ENCODE measurements around the gene TGFB1I1. TPM values are rescaled to one million over a fixed set of nuclear protein-coding genes. Genes with fewer than 3 reads are reported as not detected.

TGFB1I1 gene
- total and polyA plus RNA-seq, 2 donors (not counting 1 experiment from before 2014, with no cell fraction given) = 0.16 to 4.0 TPM

DNA sequence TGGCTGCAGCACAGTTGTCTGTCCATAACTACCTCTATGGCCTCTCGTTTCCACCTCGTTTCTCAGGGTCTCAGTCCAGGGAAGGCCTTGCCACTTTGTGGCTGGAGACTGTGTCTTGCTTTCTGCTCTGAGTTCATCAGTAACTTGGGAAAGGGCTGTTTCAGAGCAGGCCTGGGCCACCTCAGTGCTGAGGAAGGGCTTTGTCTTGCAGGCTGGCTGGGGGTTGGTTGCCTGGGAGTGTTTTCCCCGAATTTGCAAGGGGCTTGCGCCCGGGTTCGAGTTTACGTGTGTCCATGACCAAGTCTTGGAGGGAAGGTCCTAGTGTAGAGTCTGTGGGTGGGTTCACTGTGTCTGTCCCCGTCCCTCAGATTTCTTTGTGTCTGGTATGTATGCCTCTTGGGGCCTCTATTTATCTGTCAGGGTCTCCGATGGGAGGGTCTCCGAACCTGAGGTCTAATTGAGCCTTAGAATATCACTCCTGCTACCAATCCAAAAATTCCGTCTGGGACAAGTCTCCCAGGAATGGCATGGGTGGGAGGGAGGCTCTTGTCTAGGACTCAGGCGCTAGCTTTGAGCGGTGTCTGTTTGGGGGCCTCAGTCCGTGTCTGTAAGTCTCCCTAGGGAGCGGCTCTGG, 594 bp upstream of the TGFB1I1 start:
- H4K20me1 ChIP-seq (ENCODE audit: control insufficient read depth, insufficient read depth, low read length, poor library complexity, severe bottlenecking) = no peaks in the 10 kb centered on the region
- TF ChIP-seq, protein P1, sequence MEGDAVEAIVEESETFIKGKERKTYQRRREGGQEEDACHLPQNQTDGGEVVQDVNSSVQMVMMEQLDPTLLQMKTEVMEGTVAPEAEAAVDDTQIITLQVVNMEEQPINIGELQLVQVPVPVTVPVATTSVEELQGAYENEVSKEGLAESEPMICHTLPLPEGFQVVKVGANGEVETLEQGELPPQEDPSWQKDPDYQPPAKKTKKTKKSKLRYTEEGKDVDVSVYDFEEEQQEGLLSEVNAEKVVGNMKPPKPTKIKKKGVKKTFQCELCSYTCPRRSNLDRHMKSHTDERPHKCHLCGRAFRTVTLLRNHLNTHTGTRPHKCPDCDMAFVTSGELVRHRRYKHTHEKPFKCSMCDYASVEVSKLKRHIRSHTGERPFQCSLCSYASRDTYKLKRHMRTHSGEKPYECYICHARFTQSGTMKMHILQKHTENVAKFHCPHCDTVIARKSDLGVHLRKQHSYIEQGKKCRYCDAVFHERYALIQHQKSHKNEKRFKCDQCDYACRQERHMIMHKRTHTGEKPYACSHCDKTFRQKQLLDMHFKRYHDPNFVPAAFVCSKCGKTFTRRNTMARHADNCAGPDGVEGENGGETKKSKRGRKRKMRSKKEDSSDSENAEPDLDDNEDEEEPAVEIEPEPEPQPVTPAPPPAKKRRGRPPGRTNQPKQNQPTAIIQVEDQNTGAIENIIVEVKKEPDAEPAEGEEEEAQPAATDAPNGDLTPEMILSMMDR (IDR thresholded peaks at IDR 0.05) = no peak
- TF ChIP-seq EZH2 (IDR thresholded peaks at IDR 0.05; ENCODE audit: borderline replicate concordance, insufficient read depth, low read depth, low read length, poor library complexity, severe bottlenecking) = no peak
- no peak overlapping the region for H3K27ac Mint-ChIP-seq
- H3K4me3 Mint-ChIP-seq = peak overlapping the region; percentile 61
- no peak for DNase-seq
- CTCF ChIA-PET = interaction anchor here (1.2 to 1.9 kb wide), 2 partner anchors 11 kb away, joined by 5 to 6 read pairs; no protein-coding TSS in a partner anchor
- peak overlapping the region; percentile 52 for H3K9ac ChIP-seq (ENCODE audit: low read length)
- peaks cover 32% of the 10 kb centered on the region in 2 donors for H3K4me1 ChIP-seq (ENCODE audit: control insufficient read depth in 2 of 2, insufficient read depth in 2 of 2, low read length in 2 of 2)
- peak overlapping the region; percentile 51 for H2AFZ ChIP-seq (ENCODE audit: insufficient read depth, low read depth, low read length, poor library complexity, severe bottlenecking)
- H3K27me3 ChIP-seq (replicated peaks in 1 of 4; ENCODE audit: control extremely low read depth in 1 of 4, control insufficient read depth in 3 of 4, insufficient read depth in 4 of 4, low read length in 3 of 4) = peaks cover 0 to 21% (median 11%) of the 10 kb centered on the region in 4 experiments
- H3K4me1 Mint-ChIP-seq = peaks cover 52% of the 10 kb centered on the region
- H3K27me3 Mint-ChIP-seq = peaks cover 3% of the 10 kb centered on the region
- POLR2A ChIA-PET = interaction anchor here (1.0 kb wide), 1 partner anchor 12 kb away, joined by 5 read pairs; the partner anchor contains the start of gene ARMC5
- peaks cover 0 to 12% (median 0%) of the 10 kb centered on the region in 3 donors for H3K9me3 ChIP-seq (ENCODE audit: control extremely low read depth in 1 of 3, control insufficient read depth in 2 of 3, insufficient read depth in 1 of 3, low read length in 2 of 3)
- H3K79me2 ChIP-seq (ENCODE audit: control insufficient read depth, insufficient read depth, low read length) = no peaks in the 10 kb centered on the region
- WGBS (ENCODE audit: insufficient coverage) = 55% methylated on average over 12 of the region's 15 CpGs
- H3K9me3 Mint-ChIP-seq (ENCODE audit: insufficient read depth) = no peaks in the 10 kb centered on the region
- H3K4me2 ChIP-seq (replicated peaks; ENCODE audit: low read depth, low read length, poor library complexity, severe bottlenecking) = peak overlapping the region; percentile 89
- H3K4me3 ChIP-seq (ENCODE audit: control extremely low read depth in 1 of 5, extremely low read depth in 1 of 5, insufficient read depth in 1 of 5, low read depth in 2 of 5, low read length in 4 of 5) = peak overlapping the region in 4 of 5 experiments; percentile 28 to 43 (median 34)
- peaks cover 0 to 2% of the 10 kb centered on the region in 2 experiments for H3K36me3 ChIP-seq (replicated peaks in 1 of 2; ENCODE audit: control extremely low read depth in 1 of 2, control insufficient read depth in 1 of 2, extremely low read depth in 1 of 2, insufficient read depth in 2 of 2, low read length in 1 of 2)
- intact Hi-C loops (cut with micrococcal nuclease) = no loop called here
- no peak for ATAC-seq (ENCODE audit: low read depth)
- no peak overlapping the region for H3K27ac ChIP-seq (ENCODE audit: low read length in 2 of 2)

DNA sequence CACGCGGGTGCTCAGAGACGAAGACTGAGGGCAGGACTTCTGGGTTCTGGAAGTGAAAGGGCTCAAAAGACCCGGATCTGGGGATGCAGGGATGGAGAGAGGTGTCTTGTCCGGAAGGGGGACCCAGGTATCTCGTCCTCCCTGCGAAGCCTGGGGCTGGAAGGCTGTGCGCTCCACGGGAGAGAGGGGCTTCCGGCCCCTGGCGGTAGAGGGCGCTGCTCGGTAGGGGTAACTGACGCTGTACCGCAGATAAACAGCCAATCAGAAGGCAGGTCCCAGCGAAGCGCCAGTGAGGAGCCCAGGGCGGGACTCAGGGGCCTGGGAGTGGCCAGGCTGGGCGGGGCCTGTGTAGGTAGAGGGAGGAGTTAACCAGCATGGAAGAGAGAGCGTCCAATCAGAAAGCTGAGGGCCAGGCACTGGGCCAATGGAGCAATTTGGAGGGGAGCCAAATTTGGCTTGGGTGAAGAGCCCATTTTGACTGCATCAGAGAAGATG, 804 bp downstream of the TGFB1I1 start:
- H2AFZ ChIP-seq (ENCODE audit: insufficient read depth, low read depth, low read length, poor library complexity, severe bottlenecking) = no peak overlapping the region
- no peak overlapping the region for H3K4me3 ChIP-seq (ENCODE audit: control extremely low read depth in 1 of 5, extremely low read depth in 1 of 5, insufficient read depth in 1 of 5, low read depth in 2 of 5, low read length in 4 of 5)
- H3K27me3 Mint-ChIP-seq = peaks cover 3% of the 10 kb centered on the region
- WGBS (ENCODE audit: insufficient coverage) = 77% methylated on average over 20 of the region's 20 CpGs
- ATAC-seq (ENCODE audit: low read depth) = no peak
- H3K36me3 ChIP-seq (replicated peaks in 1 of 2; ENCODE audit: control extremely low read depth in 1 of 2, control insufficient read depth in 1 of 2, extremely low read depth in 1 of 2, insufficient read depth in 2 of 2, low read length in 1 of 2) = no peaks in the 10 kb centered on the region
- H3K27ac Mint-ChIP-seq = peak overlapping the region; percentile 32
- intact Hi-C loops (cut with micrococcal nuclease) = no loop called here
- H3K27ac ChIP-seq (ENCODE audit: low read length in 2 of 2) = no peak overlapping the region
- CTCF ChIA-PET = no interaction called here
- H3K4me1 ChIP-seq (ENCODE audit: control insufficient read depth in 2 of 2, insufficient read depth in 2 of 2, low read length in 2 of 2) = peaks cover 23 to 31% of the 10 kb centered on the region in 2 donors
- DNase-seq = peak; percentile 48
- H3K4me2 ChIP-seq (replicated peaks; ENCODE audit: low read depth, low read length, poor library complexity, severe bottlenecking) = peak overlapping the region; percentile 89
- POLR2A ChIA-PET = no interaction called here
- no peaks in the 10 kb centered on the region for H4K20me1 ChIP-seq (ENCODE audit: control insufficient read depth, insufficient read depth, low read length, poor library complexity, severe bottlenecking)
- TF ChIP-seq, protein P1 (IDR thresholded peaks at IDR 0.05) = no peak
- TF ChIP-seq EZH2 (IDR thresholded peaks at IDR 0.05; ENCODE audit: borderline replicate concordance, insufficient read depth, low read depth, low read length, poor library complexity, severe bottlenecking) = no peak
- peaks cover 0 to 23% (median 11%) of the 10 kb centered on the region in 4 experiments for H3K27me3 ChIP-seq (replicated peaks in 1 of 4; ENCODE audit: control extremely low read depth in 1 of 4, control insufficient read depth in 3 of 4, insufficient read depth in 4 of 4, low read length in 3 of 4)
- peak overlapping the region; percentile 86 for H3K4me3 Mint-ChIP-seq
- peaks cover 51% of the 10 kb centered on the region for H3K4me1 Mint-ChIP-seq
- peaks cover 0 to 12% (median 0%) of the 10 kb centered on the region in 3 donors for H3K9me3 ChIP-seq (ENCODE audit: control extremely low read depth in 1 of 3, control insufficient read depth in 2 of 3, insufficient read depth in 1 of 3, low read length in 2 of 3)
- H3K79me2 ChIP-seq (ENCODE audit: control insufficient read depth, insufficient read depth, low read length) = no peaks in the 10 kb centered on the region
- no peak overlapping the region for H3K9ac ChIP-seq (ENCODE audit: low read length)
- H3K9me3 Mint-ChIP-seq (ENCODE audit: insufficient read depth) = no peaks in the 10 kb centered on the region
